Heart right ventricle (tissue), 16 donors: ENCODE results near the gene M1AP. TPM values are rescaled to one million over a fixed set of nuclear protein-coding genes. Genes with fewer than 3 reads are reported as not detected.

Experiments
- ATAC-seq, 8 donors: fragments of 200-7000 bp; cut with Tn5 transposase; one replicate each; pipeline ENCODE4 v1.9.1; 2020; ENCODE audit warnings: mild to moderate bottlenecking in 8 of 8, moderate library complexity in 8 of 8, moderate number of reproducible peaks in 1 of 8
- DNase-seq, 2 donors: peaks; one replicate each; pipeline ENCODE4 v3.0.0-alpha.2; 2020
- H3K27ac ChIP-seq, 10 donors: fragments of 200-600 bp; sonication (generic) in 2 of 10; one replicate each; pipeline versions ENCODE4 v1.5.0 to v1.8.0; 2020 to 2022; ENCODE audit warnings: mild to moderate bottlenecking in 3 of 10
- H3K27me3 ChIP-seq, 7 donors: fragments of 200-600 bp; one replicate each; pipeline ENCODE4 v1.8.0; 2021 to 2022; ENCODE audit warnings: mild to moderate bottlenecking in 2 of 7
- H3K36me3 ChIP-seq, 9 donors: fragments of 200-600 bp; sonication (generic) in 1 of 9; one replicate each; pipeline versions ENCODE4 v1.5.0 to v1.8.0; 2020 to 2022; ENCODE audit warnings: mild to moderate bottlenecking in 2 of 9
- H3K4me1 ChIP-seq, 9 donors: fragments of 200-600 bp; sonication (generic) in 1 of 9; one replicate each; pipeline versions ENCODE4 v1.5.0 to v1.8.0; 2020 to 2022; ENCODE audit warnings: mild to moderate bottlenecking in 4 of 9
- H3K4me3 ChIP-seq, 10 donors: fragments of 200-600 bp; sonication (generic) in 2 of 10; one replicate each; pipeline versions ENCODE4 v1.5.0 to v1.8.0; 2020 to 2022; ENCODE audit warnings: mild to moderate bottlenecking in 7 of 10, moderate library complexity in 2 of 10
- H3K9me3 ChIP-seq, 11 donors: fragments of 200-600 bp in 10 of 11; sonication (generic) in 2 of 11; one replicate each; pipeline versions ENCODE4 v1.5.0 to v1.8.0; 2013 to 2022; ENCODE audit warnings: mild to moderate bottlenecking in 2 of 11, control low read depth in 1 of 11, moderate library complexity in 1 of 11
- WGBS, 2 donors: extraction: QIAGEN DNeasy Blood & Tissue Kit; methylation state at CpG; one replicate each; pipeline ENCODE4 v1.1.7; 2013; ENCODE audit warnings: inconsistent platforms in 1 of 2; 5-methylcytosine and 5-hydroxymethylcytosine counted together
- intact Hi-C, 10 donors: fragments of 100-400 bp; cut with DNase I; formaldehyde crosslinking; loops; one replicate each; pipeline versions ENCODE4 v1.11.1 to v1.14.2; 2022
- polyA plus RNA-seq, 2 donors: library from polyadenylated mRNA; stranded (reverse); fragments of 200-250 nt; gene quantifications; one replicate each; pipeline ENCODE4 v1.2.3, GENCODE V29; 2013
- total RNA-seq, 10 donors: library from RNA; stranded (reverse); fragmentation: NEBNext Ultra II Directional in 3 of 10; extraction: Animal tissue kit (Norgen Biotek cat#: 25700) in 3 of 10; gene quantifications; one replicate each; pipeline versions ENCODE4 v1.2.1 to v1.2.4, GENCODE V29; 2021 to 2023
- TF ChIP-seq, protein P1 (sequence below), 9 donors: fragments of 200-600 bp; sonication (generic) in 2 of 9; IDR thresholded peaks; one replicate each; pipeline versions ENCODE4 v1.5.0 to v1.8.0; 2021 to 2022; ENCODE audit warnings: antibody characterized with exemption in 9 of 9, mild to moderate bottlenecking in 5 of 9, moderate library complexity in 1 of 9
- donor health status: Arrhythmogenic right ventricular cardiomyopathy.
- donor health status: ischemic (EF 13 %, LVEDD 7.1; RV severe dilation, severe dysfunction).
- donor health status: healthy with polysubstance abuse.
- donor health status: DM: no; HTN: yes; CAD: no.
- donor health status: DM: no; HTN: no; CAD: no.
- donor health status: ischemic (EF 25% LVEDD 6.9; RV normal size, moderate dysfunction).
- donor health status: ischemic (EF 25% LVEDD 5.7; RV mildly dilated, moderate dysfunction).
- donor health status: healthy.
- donor health status: DM: yes; HTN: yes; CAD: no.
- donor health status: Ischemic cardiomyopathy.
- donor health status: ischemic (EF 35%, LVEDD 5.7; RV mildly dilated, moderate dysfunction).
- donor health status: nonischemic (EF 11% LVEDD 7.7; RV severe dilation, severe dysfunction).
- donor health status: DM: yes; HTN: yes; CAD: no.
- donor health status: PGD.
- donor health status: ischemic (EF 29% LVEDD 5.4; RV normal size, mild dysfunction).
- donor health status: nonischemic (EF 23%, LVEDD 6.1; RV moderate dilation, normal function).

The M1AP gene
- total and polyA plus RNA-seq, 12 donors, result 0.03 to 0.44 (median 0.18) TPM; not detected in 7

DNA sequence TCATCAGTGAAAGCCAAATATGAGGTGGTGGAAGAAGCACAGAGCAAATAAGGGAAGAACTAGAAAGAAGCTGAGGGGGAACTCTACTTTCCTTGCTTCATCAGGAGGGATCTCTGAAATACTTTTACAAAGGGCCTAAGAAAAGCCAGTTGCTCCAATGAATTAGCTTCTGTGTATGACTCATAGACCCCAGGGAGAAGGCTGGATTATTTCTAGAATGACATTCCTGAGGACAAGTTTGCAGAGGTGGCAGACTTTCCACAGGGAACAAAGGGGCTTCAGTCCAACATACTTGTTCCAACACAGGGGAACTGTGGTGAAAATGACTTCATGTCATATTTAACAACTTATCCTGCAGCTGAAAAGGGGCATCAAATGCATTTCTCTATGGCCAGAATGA lies 64.6 kb downstream of the M1AP start:
- ATAC-seq, result peak in 3 of 8 donors; percentile 25 to 36 (median 26)
- Histone ChIP-seq H3K36me3 (no peaks in the 10 kb centered on the region), H3K9me3 (no peaks in the 10 kb centered on the region), H3K27me3 (peaks cover 0 to 6% (median 2%) of the 10 kb centered on the region in 7 donors), H3K27ac (peak overlapping the region in 1 of 10 donors; percentile 2), H3K4me1 (peaks cover 0 to 41% (median 0%) of the 10 kb centered on the region in 9 donors), H3K4me3 (no peak overlapping the region)
- DNase-seq, result no peak
- TF ChIP-seq, protein P1, sequence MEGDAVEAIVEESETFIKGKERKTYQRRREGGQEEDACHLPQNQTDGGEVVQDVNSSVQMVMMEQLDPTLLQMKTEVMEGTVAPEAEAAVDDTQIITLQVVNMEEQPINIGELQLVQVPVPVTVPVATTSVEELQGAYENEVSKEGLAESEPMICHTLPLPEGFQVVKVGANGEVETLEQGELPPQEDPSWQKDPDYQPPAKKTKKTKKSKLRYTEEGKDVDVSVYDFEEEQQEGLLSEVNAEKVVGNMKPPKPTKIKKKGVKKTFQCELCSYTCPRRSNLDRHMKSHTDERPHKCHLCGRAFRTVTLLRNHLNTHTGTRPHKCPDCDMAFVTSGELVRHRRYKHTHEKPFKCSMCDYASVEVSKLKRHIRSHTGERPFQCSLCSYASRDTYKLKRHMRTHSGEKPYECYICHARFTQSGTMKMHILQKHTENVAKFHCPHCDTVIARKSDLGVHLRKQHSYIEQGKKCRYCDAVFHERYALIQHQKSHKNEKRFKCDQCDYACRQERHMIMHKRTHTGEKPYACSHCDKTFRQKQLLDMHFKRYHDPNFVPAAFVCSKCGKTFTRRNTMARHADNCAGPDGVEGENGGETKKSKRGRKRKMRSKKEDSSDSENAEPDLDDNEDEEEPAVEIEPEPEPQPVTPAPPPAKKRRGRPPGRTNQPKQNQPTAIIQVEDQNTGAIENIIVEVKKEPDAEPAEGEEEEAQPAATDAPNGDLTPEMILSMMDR (IDR thresholded peaks at IDR 0.05), result no peak
- intact Hi-C loops, result no loop called here

DNA sequence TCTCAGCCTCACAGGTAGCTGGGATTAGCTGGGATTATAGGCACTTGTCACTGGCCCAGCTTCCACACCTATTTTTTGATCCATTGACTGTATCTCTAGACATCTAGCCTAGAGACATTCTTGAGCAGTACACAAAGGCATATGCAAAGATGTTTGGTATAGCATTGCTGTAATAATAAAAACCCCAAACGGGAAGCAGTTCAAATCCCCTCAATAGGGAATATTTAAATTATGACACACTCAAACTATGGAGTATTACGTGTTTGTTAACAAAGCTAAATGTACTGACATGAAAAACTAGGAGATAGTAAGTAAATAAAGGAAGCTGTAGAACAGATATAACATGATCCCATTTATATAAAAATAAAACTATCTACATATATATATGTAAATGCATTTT lies 65.9 kb downstream of the M1AP start:
- Histone ChIP-seq H3K27ac (no peak overlapping the region), H3K4me3 (no peak overlapping the region), H3K36me3 (no peaks in the 10 kb centered on the region), H3K9me3 (no peaks in the 10 kb centered on the region), H3K27me3 (no peaks in the 10 kb centered on the region), H3K4me1 (peaks cover 0 to 54% (median 0%) of the 10 kb centered on the region in 9 donors)
- TF ChIP-seq, protein P1 (IDR thresholded peaks at IDR 0.05), result no peak
- DNase-seq (no peak), ATAC-seq (no peak)
- 74% methylated on average over 2 of the region's 2 CpGs for WGBS, 2 donors
- intact Hi-C loops, result no loop called here

DNA sequence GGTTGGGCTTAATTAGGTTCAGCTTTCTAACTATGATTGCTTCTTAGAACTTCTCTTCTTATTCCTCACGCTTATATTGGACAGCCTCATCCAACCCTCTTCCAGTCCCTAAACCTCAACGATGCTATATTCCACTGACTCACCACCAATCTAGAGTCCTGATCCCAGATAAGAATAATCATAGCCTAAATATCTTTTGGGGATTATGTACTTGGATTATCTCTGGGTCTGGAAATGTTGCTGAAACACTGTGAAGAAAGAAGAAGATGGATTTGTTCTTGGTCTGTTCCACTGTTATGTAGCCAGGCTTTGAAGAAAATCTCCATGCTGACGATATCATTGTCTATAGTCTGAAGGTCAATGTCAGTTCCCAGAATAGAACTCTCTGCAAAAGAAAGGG lies 66.7 kb downstream of the M1AP start:
- DNase-seq, result no peak

DNA sequence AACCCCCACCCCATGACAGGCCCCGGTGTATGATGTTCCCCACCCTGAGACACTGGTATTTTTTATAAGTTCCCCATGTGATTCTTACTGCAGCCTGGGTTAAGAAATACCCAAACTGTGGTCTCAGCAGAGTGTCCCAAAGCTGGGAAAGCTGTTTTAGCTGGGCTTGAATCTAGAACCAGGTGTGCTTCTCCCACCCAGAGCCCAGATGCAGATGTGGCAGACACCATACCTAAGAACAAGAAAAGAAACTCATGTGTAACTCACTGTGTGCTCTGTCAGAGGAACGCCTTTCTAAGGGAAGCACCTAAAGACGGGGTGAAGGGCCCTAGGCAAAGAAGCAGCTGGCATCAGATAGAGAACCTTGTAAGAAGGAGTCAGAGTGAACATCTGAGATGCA lies 69.7 kb downstream of the M1AP start:
- Histone ChIP-seq H3K9me3 (no peaks in the 10 kb centered on the region), H3K4me1 (peaks cover 0 to 56% (median 0%) of the 10 kb centered on the region in 9 donors), H3K27me3 (no peaks in the 10 kb centered on the region), H3K4me3 (no peak overlapping the region), H3K27ac (peak overlapping the region in 1 of 10 donors; percentile 4), H3K36me3 (no peaks in the 10 kb centered on the region)
- DNase-seq, result no peak
- intact Hi-C loops, result no loop called here
- 88 to 93% methylated on average over 3 of the region's 3 CpGs for WGBS, 2 donors
- TF ChIP-seq, protein P1 (IDR thresholded peaks at IDR 0.05), result no peak
- no peak for ATAC-seq

More for the DNA sequence above, 66.7 kb downstream of the M1AP start:
- Histone ChIP-seq H3K4me3 (no peak overlapping the region), H3K9me3 (no peaks in the 10 kb centered on the region), H3K4me1 (peaks cover 0 to 60% (median 0%) of the 10 kb centered on the region in 9 donors), H3K36me3 (no peaks in the 10 kb centered on the region), H3K27ac (no peak overlapping the region), H3K27me3 (no peaks in the 10 kb centered on the region)
- intact Hi-C loops, result no loop called here
- no peak for ATAC-seq
- 76 to 79% methylated on average over 3 of the region's 3 CpGs for WGBS, 2 donors
- TF ChIP-seq, protein P1 (IDR thresholded peaks at IDR 0.05), result no peak
